ENCODE measurements around the gene USP36.

USP36 gene

GRCh38 chr17:78815696-78816095 lies 24.9 kb downstream of the USP36 start:
- Histone ChIP-seq H3K27me3 (replicated peaks; ENCODE audit: control insufficient read depth, insufficient read depth, low read length) (no peaks in the 10 kb centered on the region), H3K4me3 (replicated peaks; ENCODE audit: low read depth, low read length) (no peak overlapping the region), H3K36me3 (ENCODE audit: control insufficient read depth, insufficient read depth, low read length) (peaks cover 41% of the 10 kb centered on the region)
- TF ChIP-seq CTCF (IDR thresholded peaks at IDR 0.05; ENCODE audit: insufficient read depth, low read length, poor library complexity, severe bottlenecking), result no peak
- no peak for DNase-seq (ENCODE audit: extremely low read depth, insufficient read length)

DNA sequence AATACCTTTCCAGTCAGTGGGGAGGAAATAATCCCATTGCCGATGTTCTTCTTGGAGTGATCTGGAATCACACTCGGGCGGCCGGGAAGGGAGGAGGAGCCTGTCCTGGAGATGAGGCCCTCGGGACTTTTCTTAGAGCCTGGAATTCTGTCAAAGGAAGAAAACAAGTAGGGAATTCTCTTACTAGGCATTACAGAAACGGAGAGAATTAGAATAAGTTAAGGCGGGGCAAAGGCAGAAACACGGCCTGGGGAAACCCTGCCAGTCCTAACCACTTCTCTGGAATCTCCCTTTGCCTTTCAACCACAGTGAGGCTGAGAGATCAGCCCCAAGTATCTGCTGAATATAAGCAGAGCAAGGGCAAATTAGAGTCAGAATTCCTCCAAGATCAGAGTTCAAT lies 27.8 kb downstream of the USP36 start:
- DNase-seq (ENCODE audit: extremely low read depth, insufficient read length), result no peak
- Histone ChIP-seq H3K27me3 (replicated peaks; ENCODE audit: control insufficient read depth, insufficient read depth, low read length) (no peaks in the 10 kb centered on the region), H3K36me3 (ENCODE audit: control insufficient read depth, insufficient read depth, low read length) (peaks cover 29% of the 10 kb centered on the region), H3K4me3 (replicated peaks; ENCODE audit: low read depth, low read length) (no peak overlapping the region)
- TF ChIP-seq CTCF (IDR thresholded peaks at IDR 0.05; ENCODE audit: insufficient read depth, low read length, poor library complexity, severe bottlenecking), result no peak

DNA sequence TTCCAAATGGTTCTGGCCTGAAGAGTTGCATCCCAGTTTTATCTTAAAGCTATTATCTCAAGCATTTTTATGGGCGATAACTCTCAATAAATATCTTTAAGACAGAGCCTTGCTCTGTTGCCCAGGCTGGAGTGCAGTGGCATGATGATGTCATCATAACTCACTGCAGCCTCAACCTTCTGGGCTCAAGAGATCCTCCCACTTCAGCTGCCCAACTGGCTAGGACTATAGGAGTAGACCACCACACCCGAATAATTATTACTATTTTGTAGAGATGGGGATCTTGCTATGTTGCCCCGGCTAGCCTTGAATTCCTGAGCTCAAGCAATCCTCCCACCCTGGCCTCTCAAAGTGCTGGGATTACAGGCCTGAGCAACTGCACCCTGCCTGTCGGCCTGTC lies 32.5 kb downstream of the USP36 start:
- no peak for DNase-seq (ENCODE audit: extremely low read depth, insufficient read length)
- Histone ChIP-seq H3K36me3 (ENCODE audit: control insufficient read depth, insufficient read depth, low read length) (peaks cover 42% of the 10 kb centered on the region), H3K4me3 (replicated peaks; ENCODE audit: low read depth, low read length) (no peak overlapping the region)

GRCh38 chr17:78806451-78806850 lies 34.2 kb downstream of the USP36 start:
- no peaks in the 10 kb centered on the region for H3K27me3 ChIP-seq (replicated peaks; ENCODE audit: control insufficient read depth, insufficient read depth, low read length)
- H3K4me3 ChIP-seq (replicated peaks; ENCODE audit: low read depth, low read length), result no peak overlapping the region
- H3K36me3 ChIP-seq (ENCODE audit: control insufficient read depth, insufficient read depth, low read length), result peaks cover 42% of the 10 kb centered on the region
- no peak for TF ChIP-seq CTCF (IDR thresholded peaks at IDR 0.05; ENCODE audit: insufficient read depth, low read length, poor library complexity, severe bottlenecking)
- no peak for DNase-seq (ENCODE audit: extremely low read depth, insufficient read length)

More for the DNA sequence above, 32.5 kb downstream of the USP36 start:
- no peaks in the 10 kb centered on the region for H3K27me3 ChIP-seq (replicated peaks; ENCODE audit: control insufficient read depth, insufficient read depth, low read length)
- no peak for TF ChIP-seq CTCF (IDR thresholded peaks at IDR 0.05; ENCODE audit: insufficient read depth, low read length, poor library complexity, severe bottlenecking)

GRCh38 chr17:78805301-78805700 lies 35.3 kb downstream of the USP36 start:
- no peak for TF ChIP-seq CTCF (IDR thresholded peaks at IDR 0.05; ENCODE audit: insufficient read depth, low read length, poor library complexity, severe bottlenecking)
- Histone ChIP-seq H3K27me3 (replicated peaks; ENCODE audit: control insufficient read depth, insufficient read depth, low read length) (no peaks in the 10 kb centered on the region), H3K36me3 (ENCODE audit: control insufficient read depth, insufficient read depth, low read length) (peaks cover 44% of the 10 kb centered on the region), H3K4me3 (replicated peaks; ENCODE audit: low read depth, low read length) (no peak overlapping the region)
- no peak for DNase-seq (ENCODE audit: extremely low read depth, insufficient read length)

- H3K36me3 ChIP-seq (ENCODE audit: control insufficient read depth, insufficient read depth, low read length), result peaks cover 45% of the 10 kb centered on the region
- no peaks in the 10 kb centered on the region for H3K27me3 ChIP-seq (replicated peaks; ENCODE audit: control insufficient read depth, insufficient read depth, low read length)
- TF ChIP-seq CTCF (IDR thresholded peaks at IDR 0.05; ENCODE audit: insufficient read depth, low read length, poor library complexity, severe bottlenecking), result no peak
- no peak for DNase-seq (ENCODE audit: extremely low read depth, insufficient read length)
- H3K4me3 ChIP-seq (replicated peaks; ENCODE audit: low read depth, low read length), result no peak overlapping the region
Observed at GRCh38 chr17:78804777-78805176, 35.8 kb downstream of the USP36 start.

Measured in GM06990 (cell line).